GM23248 (cell line): ENCODE results near the gene GLRX. TPM values are rescaled to one million over a fixed set of nuclear protein-coding genes. Genes with fewer than 3 reads are reported as not detected.

ENCODE experiments used
- DNase-seq: peaks from one replicate; pipeline ENCODE4 v3.0.0-alpha.2; 2015
- H2AFZ ChIP-seq: fragments of 200-600 bp; sonication (generic); 2 replicates; pipeline ENCODE4 v1.6.1; 2016; ENCODE audit warnings: antibody characterized with exemption
- H3F3A ChIP-seq: fragments of 200-600 bp; sonication (generic); 2 replicates; pipeline ENCODE4 v1.6.1; 2016; ENCODE audit warnings: mild to moderate bottlenecking, antibody characterized with exemption, mixed run types; ENCODE audit not compliant: insufficient read depth
- H3K27ac ChIP-seq: fragments of 200-600 bp; sonication (generic); 2 replicates; pipeline ENCODE4 v1.5.1; 2016; ENCODE audit warnings: mild to moderate bottlenecking
- H3K27me3 ChIP-seq: fragments of 200-600 bp; sonication (generic); replicated peaks from 2 replicates; pipeline ENCODE4 v1.6.1; 2016; ENCODE audit warnings: mild to moderate bottlenecking; ENCODE audit not compliant: insufficient read depth
- H3K36me3 ChIP-seq: fragments of 200-600 bp; sonication (generic); 2 replicates; pipeline ENCODE4 v1.6.1; 2016; ENCODE audit warnings: low read depth, mild to moderate bottlenecking
- H3K4me1 ChIP-seq: fragments of 200-600 bp; sonication (generic); 2 replicates; pipeline ENCODE4 v1.6.1; 2016; ENCODE audit warnings: mild to moderate bottlenecking; ENCODE audit not compliant: insufficient read depth
- H3K4me2 ChIP-seq: fragments of 200-600 bp; sonication (generic); one replicate; pipeline ENCODE4 v1.6.1; 2016; ENCODE audit warnings: mild to moderate bottlenecking; ENCODE audit not compliant: unreplicated experiment
- H3K4me3 ChIP-seq: fragments of 200-600 bp; sonication (generic); 2 replicates; pipeline ENCODE4 v1.5.1; 2016; ENCODE audit warnings: mild to moderate bottlenecking
- H3K79me2 ChIP-seq: fragments of 200-600 bp; sonication (generic); 2 replicates; pipeline ENCODE4 v1.6.1; 2016; ENCODE audit warnings: mild to moderate bottlenecking; ENCODE audit not compliant: insufficient read depth
- H3K9ac ChIP-seq: fragments of 200-600 bp; sonication (generic); 2 replicates; pipeline ENCODE4 v1.6.1; 2016; ENCODE audit warnings: mild to moderate bottlenecking
- H3K9me2 ChIP-seq: fragments of 200-600 bp; sonication (generic); 2 replicates; pipeline ENCODE4 v1.6.1; 2016; ENCODE audit warnings: mixed run types, mild to moderate bottlenecking, moderate library complexity; ENCODE audit not compliant: insufficient read depth
- H3K9me3 ChIP-seq: fragments of 200-600 bp; sonication (generic); one replicate; pipeline ENCODE4 v1.6.1; 2017; ENCODE audit warnings: low read depth
- H4K20me1 ChIP-seq: fragments of 200-600 bp; sonication (generic); 2 replicates; pipeline ENCODE4 v1.6.0; 2016; ENCODE audit not compliant: insufficient read depth
- EZH2 ChIP-seq: fragments of 200-600 bp; sonication (generic); IDR thresholded peaks from 2 replicates; pipeline ENCODE4 v1.6.1; 2018; ENCODE audit warnings: antibody characterized with exemption, mild to moderate bottlenecking; ENCODE audit not compliant: insufficient read depth, poor library complexity, severe bottlenecking
- EZH2phosphoT487 ChIP-seq: fragments of 200-600 bp; sonication (generic); IDR thresholded peaks from 2 replicates; pipeline ENCODE4 v1.6.1; 2018; ENCODE audit warnings: antibody characterized with exemption, moderate library complexity, mild to moderate bottlenecking, low read depth; ENCODE audit not compliant: insufficient read depth
- WGBS, 2 experiments: methylation state at CpG; one replicate each; pipeline ENCODE4 v1.1.6; 2015 to 2017; ENCODE audit warnings: low lambda C conversion rate in 2 of 2, low coverage in 1 of 2; ENCODE audit errors: missing lambda C conversion rate in 2 of 2; 5-methylcytosine and 5-hydroxymethylcytosine counted together
- in situ Hi-C: fragments of 300-500 bp; cut with MboI; formaldehyde crosslinking; loops from 2 replicates; pipeline ENCODE4 v1.15.0; 2020
- polyA plus RNA-seq: library from polyadenylated mRNA; unstranded; fragments of >200 nt; fragmentation: Nextera tagmentation; extraction: Ambion mirVana; gene quantifications from 2 replicates; pipeline ENCODE4 v1.2.1, GENCODE V29; 2016
- total RNA-seq: library from RNA; depleted of rRNA; stranded (reverse); fragments of >200 nt; shearing (Covaris generic); gene quantifications from 2 replicates; pipeline ENCODE4 v1.2.3, GENCODE V29; 2014

GLRX gene
- total and polyA plus RNA-seq, 2 experiments from 2014 or later = 144 to 316 TPM

DNA sequence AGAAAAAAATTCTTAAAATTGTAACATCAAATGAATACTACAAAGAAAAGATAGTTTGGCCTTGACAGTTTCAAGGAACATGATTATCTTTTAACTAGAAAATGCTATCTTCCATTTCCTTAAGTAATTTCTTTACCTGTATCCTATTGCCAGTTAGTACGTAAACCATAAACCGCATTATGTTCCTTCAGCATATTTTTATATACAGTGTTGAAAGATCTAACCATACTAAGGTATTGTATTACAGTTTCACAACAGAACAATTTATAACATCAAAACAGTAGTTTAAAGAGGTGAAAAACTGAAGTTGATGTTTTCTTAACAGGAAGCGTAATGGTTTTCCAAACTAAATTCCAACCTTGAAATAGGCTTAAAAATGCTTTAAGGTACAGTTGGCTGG lies 45.1 kb downstream of the GLRX start:
- in situ Hi-C loops = no loop called here
- H2AFZ ChIP-seq = no peak overlapping the region
- no peak overlapping the region for H3K4me3 ChIP-seq
- no peaks in the 10 kb centered on the region for H3K9me3 ChIP-seq
- peaks cover 61% of the 10 kb centered on the region for H3F3A ChIP-seq
- peaks cover 10% of the 10 kb centered on the region; the same call in 1 of the 2 replicates for H3K36me3 ChIP-seq
- no peak overlapping the region for H3K9ac ChIP-seq
- 96 to 99% methylated on average over 3 of the region's 3 CpGs for WGBS, 2 experiments
- H3K9me2 ChIP-seq = no peaks in the 10 kb centered on the region
- no peaks in the 10 kb centered on the region for H3K27me3 ChIP-seq
- 0 out of 2 replicates have a peak, but pooled peaks cover 9% of the 10 kb centered on the region for H3K79me2 ChIP-seq
- DNase-seq = no peak
- no peak overlapping the region for H3K4me2 ChIP-seq
- no peaks in the 10 kb centered on the region for H4K20me1 ChIP-seq
- H3K27ac ChIP-seq = no peak overlapping the region
- TF ChIP-seq EZH2phosphoT487 = no peak
- no peak for TF ChIP-seq EZH2
- peaks cover 42% of the 10 kb centered on the region for H3K4me1 ChIP-seq

DNA sequence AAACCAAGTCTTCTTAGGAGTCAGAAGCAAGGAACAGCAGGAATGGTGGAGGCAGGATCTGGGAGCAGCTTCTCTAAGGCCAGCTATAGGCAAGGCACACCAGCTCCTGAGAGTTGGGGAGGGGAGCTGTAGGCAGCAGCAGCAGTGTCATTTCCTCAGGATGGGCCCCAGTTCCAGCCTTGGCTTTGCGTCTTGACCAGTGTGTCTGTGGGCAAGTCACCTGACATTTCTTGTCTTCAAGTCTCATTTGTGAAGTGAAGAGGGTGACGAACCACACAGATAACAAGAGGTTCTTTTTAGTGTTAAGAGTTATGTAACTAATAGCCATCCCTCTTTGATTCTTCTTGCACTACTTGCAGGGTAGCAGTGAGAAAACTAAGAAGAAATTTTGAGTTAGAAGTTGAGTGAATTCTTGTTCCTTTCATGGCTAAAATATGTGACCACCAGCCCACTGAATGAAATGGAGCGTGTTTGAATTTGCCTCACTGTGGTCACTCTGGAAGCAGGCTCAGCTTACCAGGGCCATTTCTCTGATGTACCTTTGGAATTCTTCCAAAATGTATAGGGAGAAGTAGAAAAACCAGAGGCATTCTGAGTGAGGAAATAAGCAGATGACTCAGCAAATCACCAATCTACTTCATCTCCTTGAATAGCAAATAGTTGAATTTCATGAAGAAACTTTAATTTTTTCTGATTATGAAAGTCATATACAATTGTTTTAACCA lies 49.0 kb downstream of the GLRX start:
- in situ Hi-C loops = no loop called here
- Histone ChIP-seq H4K20me1 (no peaks in the 10 kb centered on the region), H3K4me2 (peak overlapping the region; percentile 31), H3F3A (peaks cover 36% of the 10 kb centered on the region), H3K9ac (no peak overlapping the region), H3K4me1 (peaks cover 15% of the 10 kb centered on the region), H3K4me3 (no peak overlapping the region), H3K9me3 (no peaks in the 10 kb centered on the region), H3K27me3 (no peaks in the 10 kb centered on the region), H3K79me2 (peaks cover 9% of the 10 kb centered on the region; the same call in 1 of the 2 replicates), H2AFZ (no peak overlapping the region), H3K36me3 (peaks cover 36% of the 10 kb centered on the region), H3K9me2 (no peaks in the 10 kb centered on the region), H3K27ac (no peak overlapping the region; the same call in 1 of the 2 replicates)
- WGBS, 2 experiments = 90 to 91% methylated on average over 3 of the region's 3 CpGs
- DNase-seq = peak; percentile 56
- TF ChIP-seq EZH2phosphoT487 (no peak), EZH2 (no peak)

DNA sequence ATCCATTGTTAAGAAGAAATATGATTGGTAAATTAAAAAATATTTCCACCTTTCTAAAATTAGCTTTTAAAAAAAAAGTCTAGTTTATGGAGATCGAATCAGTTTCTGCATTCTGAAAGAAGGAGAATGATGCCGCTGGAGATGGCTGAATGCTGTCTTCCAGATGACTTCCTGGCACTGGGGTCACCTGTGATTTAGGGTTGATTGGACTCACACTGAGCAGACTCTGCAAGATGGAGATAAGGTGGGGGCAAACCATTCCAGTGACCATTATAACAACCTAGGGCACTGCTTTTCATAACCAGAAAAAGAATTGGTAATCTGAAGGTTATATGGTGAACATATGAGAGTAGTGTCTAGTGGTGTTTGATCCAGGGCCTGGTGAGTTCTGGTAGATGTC lies 50.6 kb downstream of the GLRX start:
- no peak overlapping the region for H3K27ac ChIP-seq
- no peak overlapping the region for H3K4me3 ChIP-seq
- TF ChIP-seq EZH2phosphoT487 (no peak), EZH2 (no peak)
- H3K4me2 ChIP-seq = no peak overlapping the region
- H3K27me3 ChIP-seq = no peaks in the 10 kb centered on the region
- peaks cover 9% of the 10 kb centered on the region; the same call in 1 of the 2 replicates for H3K79me2 ChIP-seq
- no peak overlapping the region for H2AFZ ChIP-seq
- no peaks in the 10 kb centered on the region for H4K20me1 ChIP-seq
- 96 to 100% methylated on average over 2 of the region's 2 CpGs for WGBS, 2 experiments
- no peak for DNase-seq
- no peaks in the 10 kb centered on the region for H3K9me2 ChIP-seq
- in situ Hi-C loops = no loop called here
- no peak overlapping the region for H3K9ac ChIP-seq
- H3F3A ChIP-seq = peaks cover 24% of the 10 kb centered on the region
- H3K9me3 ChIP-seq = no peaks in the 10 kb centered on the region
- peaks cover 46% of the 10 kb centered on the region for H3K36me3 ChIP-seq
- H3K4me1 ChIP-seq = peaks cover 12% of the 10 kb centered on the region

DNA sequence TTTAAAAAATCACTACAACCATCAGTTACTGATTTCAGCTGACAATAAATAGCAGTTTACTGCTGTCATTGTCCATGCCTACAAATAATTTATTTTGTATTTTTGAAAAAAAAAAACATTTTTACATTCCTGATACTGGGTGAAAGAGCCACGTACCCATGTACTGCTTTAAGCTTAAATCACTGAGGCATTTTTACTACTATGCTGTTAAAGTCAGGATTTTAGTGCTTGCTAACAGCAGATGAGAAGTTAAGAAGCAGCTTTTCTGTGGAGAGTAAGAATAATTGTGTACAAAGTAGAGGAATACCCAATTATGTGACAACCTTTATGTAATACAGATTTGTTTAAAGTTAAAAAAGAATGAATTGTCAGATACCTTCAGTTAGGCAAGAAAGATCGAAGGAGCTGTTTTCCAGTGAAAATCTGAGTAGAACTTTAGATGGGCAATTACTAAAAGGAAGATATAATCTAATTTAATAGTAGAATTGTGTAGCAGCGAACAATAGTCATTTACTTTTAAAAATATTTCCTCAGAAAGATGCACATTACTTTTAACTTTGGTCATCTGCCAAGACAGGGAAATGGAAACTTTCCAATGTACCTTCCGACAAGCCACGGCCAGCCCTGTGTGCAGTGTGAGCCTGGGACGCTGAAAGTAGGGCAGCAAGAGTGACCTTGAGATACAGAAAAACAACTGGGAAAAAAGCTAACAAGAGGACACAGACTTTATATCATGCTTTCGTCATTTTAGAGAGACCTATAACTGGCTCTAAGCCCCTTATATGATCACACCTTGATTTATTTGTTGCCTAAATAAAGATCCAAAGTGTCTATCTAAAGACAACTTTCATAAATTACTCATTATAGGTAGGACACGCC lies 51.5 kb downstream of the GLRX start:
- Histone ChIP-seq H3K9ac (no peak overlapping the region), H3K27me3 (no peaks in the 10 kb centered on the region), H3K4me1 (peaks cover 12% of the 10 kb centered on the region), H3K9me3 (no peaks in the 10 kb centered on the region), H4K20me1 (no peaks in the 10 kb centered on the region), H3K36me3 (peaks cover 48% of the 10 kb centered on the region), H3K4me2 (no peak overlapping the region), H3K9me2 (no peaks in the 10 kb centered on the region), H3K27ac (no peak overlapping the region), H3F3A (peaks cover 22% of the 10 kb centered on the region), H3K4me3 (no peak overlapping the region), H2AFZ (no peak overlapping the region), H3K79me2 (peaks cover 9% of the 10 kb centered on the region; the same call in 1 of the 2 replicates)
- 97% methylated on average over 8 of the region's 8 CpGs for WGBS, 2 experiments
- no peak for TF ChIP-seq EZH2
- TF ChIP-seq EZH2phosphoT487 = no peak
- no peak for DNase-seq
- in situ Hi-C loops = no loop called here
